SK-N-SH (cell line): ENCODE data around the gene ABHD16A. TPM values are rescaled to one million over a fixed set of nuclear protein-coding genes. Genes with fewer than 3 reads are reported as not detected.

ENCODE experiments used
- CTCF ChIA-PET: fragments of 300-600, 350-600 bp; formaldehyde crosslinking; extraction: SDS; loops from one replicate; lab custom pipeline; 2021; lab: Yijun Ruan, JAX
- POLR2A ChIA-PET: fragments of 350-600 bp; sonication (Branson Sonifier 250); formaldehyde crosslinking; extraction: SDS; loops from one replicate; lab custom pipeline; 2020; ENCODE audit warnings: antibody characterized with exemption, inconsistent platforms; lab: Yijun Ruan, JAX
- DNase-seq: peaks from one replicate; pipeline ENCODE4 v3.0.0; 2012
- H2AFZ ChIP-seq: fragments of 200-600 bp; sonication (generic); 2 replicates; pipeline ENCODE4 v1.8.1; 2016; ENCODE audit warnings: antibody characterized with exemption, mild to moderate bottlenecking, low read depth
- H3F3A ChIP-seq: fragments of 200-600 bp; sonication (generic); replicated peaks from 2 replicates; pipeline ENCODE3; 2016; ENCODE audit warnings: antibody characterized with exemption, mild to moderate bottlenecking; ENCODE audit not compliant: insufficient read depth
- H3K27ac ChIP-seq, 2 experiments: fragments of 200-500 bp in 1 of 2; fragments of 200-600 bp in 1 of 2; sonication (Bioruptor generic) in 1 of 2; sonication (generic), shearing (Covaris generic) in 1 of 2; 2 replicates each; pipeline versions ENCODE4 v1.5.1 to v1.6.1; 2014 to 2016; ENCODE audit warnings: low read depth in 2 of 2, inconsistent platforms in 1 of 2, low read length in 1 of 2, mild to moderate bottlenecking in 1 of 2, mixed read lengths in 1 of 2
- H3K27me3 ChIP-seq: fragments of 200-600 bp; sonication (generic), shearing (Covaris generic); 2 replicates; pipeline ENCODE4 v1.6.1; 2016; ENCODE audit warnings: mixed run types; ENCODE audit not compliant: insufficient read depth
- H3K36me3 ChIP-seq, 2 experiments: fragments of 200-500 bp in 1 of 2; fragments of 200-600 bp in 1 of 2; sonication (Bioruptor generic) in 1 of 2; sonication (generic) in 1 of 2; replicated peaks in 1 of 2; 2 replicates each; pipeline versions ENCODE3 to v1.5.1; 2014 to 2016; ENCODE audit warnings: low read length in 1 of 2, mild to moderate bottlenecking in 1 of 2; ENCODE audit not compliant: insufficient read depth in 2 of 2, control insufficient read depth in 1 of 2
- H3K4me1 ChIP-seq, 2 experiments: fragments of 200-500 bp in 1 of 2; fragments of 200-600 bp in 1 of 2; sonication (Bioruptor generic) in 1 of 2; sonication (generic), shearing (Covaris generic) in 1 of 2; 2 replicates each; pipeline versions ENCODE4 v1.5.1 to v1.6.1; 2014 to 2016; ENCODE audit warnings: low read depth in 1 of 2, low read length in 1 of 2, mixed run types in 1 of 2; ENCODE audit not compliant: insufficient read depth in 2 of 2, control insufficient read depth in 1 of 2
- H3K4me2 ChIP-seq: fragments of 200-600 bp; sonication (generic), shearing (Covaris generic); 2 replicates; pipeline ENCODE4 v1.6.1; 2017; ENCODE audit warnings: mixed run types
- H3K4me3 ChIP-seq, 2 experiments: fragments of 200-500 bp in 1 of 2; fragments of 200-600 bp in 1 of 2; sonication (Bioruptor generic) in 1 of 2; sonication (generic), shearing (Covaris generic) in 1 of 2; 2 replicates each; pipeline versions ENCODE4 v1.5.1 to v1.8.1; 2014 to 2016; ENCODE audit warnings: low read depth in 2 of 2, inconsistent platforms in 1 of 2, low read length in 1 of 2, mild to moderate bottlenecking in 1 of 2, mixed read lengths in 1 of 2, moderate library complexity in 1 of 2
- H3K79me2 ChIP-seq: fragments of 200-600 bp; sonication (generic); 2 replicates; pipeline ENCODE4 v1.8.1; 2017; ENCODE audit warnings: mild to moderate bottlenecking; ENCODE audit not compliant: insufficient read depth
- H3K9ac ChIP-seq: fragments of 200-600 bp; sonication (generic); 2 replicates; pipeline ENCODE4 v1.6.1; 2017; ENCODE audit warnings: mixed run types
- H3K9me2 ChIP-seq: fragments of 200-600 bp; sonication (generic); 2 replicates; pipeline ENCODE4 v1.6.1; 2017; ENCODE audit warnings: mixed run types
- H3K9me3 ChIP-seq: fragments of 200-600 bp; sonication (generic); 2 replicates; pipeline ENCODE4 v1.6.1; 2017; ENCODE audit warnings: mixed run types, mild to moderate bottlenecking, moderate library complexity
- H4K20me1 ChIP-seq: fragments of 200-600 bp; sonication (generic); 2 replicates; pipeline ENCODE4 v1.6.1; 2017; ENCODE audit warnings: mild to moderate bottlenecking, mixed run types; ENCODE audit not compliant: insufficient read depth
- CHD2 ChIP-seq: fragments of 150-350 bp; IDR thresholded peaks from 2 replicates; pipeline ENCODE4 v1.6.1; 2018; ENCODE audit warnings: low read length; ENCODE audit not compliant: partially characterized antibody
- CTCF ChIP-seq: fragments of 200-600 bp; sonication (generic); IDR thresholded peaks from 2 replicates; pipeline ENCODE4 v1.6.1; 2017; ENCODE audit warnings: antibody characterized with exemption, mild to moderate bottlenecking, moderate library complexity
- ELF1 ChIP-seq: IDR thresholded peaks from 2 replicates; pipeline ENCODE4 v1.4.0; 2012
- EP300 ChIP-seq, 2 experiments: IDR thresholded peaks; 2 replicates each; pipeline versions ENCODE4 v1.4.0 to v1.6.1; 2012; ENCODE audit warnings: borderline replicate concordance in 1 of 2, low read depth in 1 of 2, low read length in 1 of 2
- EZH2phosphoT487 ChIP-seq: fragments of 200-600 bp; sonication (generic); IDR thresholded peaks from 2 replicates; pipeline ENCODE4 v1.6.1; 2017; ENCODE audit warnings: low read depth, mixed run types, mild to moderate bottlenecking, antibody characterized with exemption, moderate library complexity, borderline replicate concordance
- FOXJ3 ChIP-seq: sonication (generic); formaldehyde crosslinking; IDR thresholded peaks from 2 replicates; pipeline ENCODE4 v1.5.1; 2020; ENCODE audit warnings: mild to moderate bottlenecking, missing genetic modification reagents
- GABPA ChIP-seq: IDR thresholded peaks from 2 replicates; pipeline ENCODE4 v1.4.0; 2012; ENCODE audit warnings: low read depth, mild to moderate bottlenecking
- IRF3 ChIP-seq: fragments of 150-350 bp; IDR thresholded peaks from 2 replicates; pipeline ENCODE4 v1.6.1; 2016; ENCODE audit warnings: mild to moderate bottlenecking, low read depth, low read length
- MXI1 ChIP-seq: IDR thresholded peaks from 2 replicates; pipeline ENCODE4 v1.6.1; 2012; ENCODE audit warnings: mild to moderate bottlenecking, low read depth, low read length, improper control_type of control experiment
- NRF1 ChIP-seq: IDR thresholded peaks from 2 replicates; pipeline ENCODE4 v1.6.1; 2012; ENCODE audit warnings: low read depth, mild to moderate bottlenecking, low read length
- POLR2AphosphoS5 ChIP-seq: IDR thresholded peaks from 2 replicates; pipeline ENCODE4 v1.6.1; 2012; ENCODE audit warnings: low read depth, low read length
- RCOR1 ChIP-seq: fragments of 150-350 bp; IDR thresholded peaks from 2 replicates; pipeline ENCODE4 v1.6.1; 2017; ENCODE audit warnings: antibody characterized with exemption, low read length
- RXRA ChIP-seq: IDR thresholded peaks from 2 replicates; pipeline ENCODE4 v1.4.0; 2012; ENCODE audit warnings: low read depth, mild to moderate bottlenecking, borderline replicate concordance
- SIN3A ChIP-seq: IDR thresholded peaks from 2 replicates; pipeline ENCODE4 v1.6.1; 2012; ENCODE audit warnings: low read depth, mild to moderate bottlenecking, low read length, moderate library complexity, borderline replicate concordance
- TAF1 ChIP-seq: IDR thresholded peaks from 2 replicates; pipeline ENCODE4 v1.6.1; 2012; ENCODE audit warnings: low read depth, mild to moderate bottlenecking, low read length, moderate library complexity, borderline replicate concordance
- TEAD4 ChIP-seq: IDR thresholded peaks from 2 replicates; pipeline ENCODE4 v1.4.0; 2012; ENCODE audit warnings: mild to moderate bottlenecking, borderline replicate concordance; ENCODE audit not compliant: insufficient read depth
- WGBS: methylation state at CpG from one replicate; pipeline ENCODE4 v1.1.6; 2017; ENCODE audit warnings: low lambda C conversion rate; 5-methylcytosine and 5-hydroxymethylcytosine counted together
- polyA plus RNA-seq, 3 experiments: library from polyadenylated mRNA; depleted of rRNA; stranded (reverse); fragments of >200 nt; gene quantifications; 2 replicates each; pipeline ENCODE4 v1.2.3, GENCODE V29; 2012
- TF ChIP-seq, protein P1 (sequence below): IDR thresholded peaks from 2 replicates; pipeline ENCODE4 v1.4.0; 2012; ENCODE audit warnings: low read depth, borderline replicate concordance
- TF ChIP-seq, protein P2 (sequence below): IDR thresholded peaks from 2 replicates; pipeline ENCODE4 v1.4.0; 2012; ENCODE audit warnings: low read depth
- TF ChIP-seq, protein P3 (sequence below): IDR thresholded peaks from 2 replicates; pipeline ENCODE4 v1.6.1; 2012; ENCODE audit warnings: mild to moderate bottlenecking, low read depth, low read length, moderate library complexity

Gene ABHD16A
- polyA plus RNA-seq (2012; rRNA removed), result 49.3 and 52.9 TPM in 2 replicates
- polyA plus RNA-seq (2012; cell fraction: cytosol; rRNA removed), result 23.6 and 32.2 TPM in 2 replicates
- polyA plus RNA-seq (2012; cell fraction: nucleus; rRNA removed), result 107 and 109 TPM in 2 replicates

GRCh38 chr6:31702819-31703716 lies at the start of gene ABHD16A:
Gene ABHD16A (minus strand): TSS chr6:31703324. CDS start chr6:31703281, 43 bp downstream.
- ChIA-PET CTCF (interaction anchor here (0.8 to 1.7 kb wide), 6 partner anchors 8 to 126 kb away, joined by 3 to 5 read pairs (median 4); no protein-coding TSS in a partner anchor), POLR2A (interaction anchor here (0.9 to 1.8 kb wide), 9 partner anchors 8 to 1085 kb away, joined by 3 to 7 read pairs (median 4); partner anchors contain the start of genes C6orf47, CLIC1, DDX39B and HSPA1B)
- Histone ChIP-seq H3F3A (peaks cover 12% of the 10 kb centered on the region), H3K27me3 (no peaks in the 10 kb centered on the region), H3K27ac (peak within 1 kb of the TSS; percentile 87 to 89), H3K4me3 (peak within 1 kb of the TSS; percentile 81 to 98), H3K36me3 (peaks cover 0 to 13% of the 10 kb centered on the region in 2 experiments), H2AFZ (peak within 1 kb of the TSS; percentile 96), H3K79me2 (peaks cover 36% of the 10 kb centered on the region), H3K4me2 (peak within 1 kb of the TSS; percentile 97), H4K20me1 (no peaks in the 10 kb centered on the region), H3K9me2 (no peaks in the 10 kb centered on the region), H3K4me1 (peaks cover 0 to 15% of the 10 kb centered on the region in 2 experiments; a peak in 2 of 4 replicates), H3K9ac (peak within 1 kb of the TSS; percentile 95), H3K9me3 (no peaks in the 10 kb centered on the region)
- DNase-seq, result peak; percentile 97
- WGBS, result 2% methylated on average over 43 of the region's 54 CpGs
- TF ChIP-seq TAF1, result peak; percentile 71
- TF ChIP-seq SIN3A, result peak; percentile 67; the same call in 1 of the 2 replicates
- TF ChIP-seq EP300 (IDR thresholded peaks at IDR 0.05; ENCODE audit: borderline replicate concordance in 1 of 2, low read depth in 1 of 2, low read length in 1 of 2), result peak in 1 of 2 experiments; percentile 28; a peak in 2 of 4 replicates
- TF ChIP-seq, protein P1, sequence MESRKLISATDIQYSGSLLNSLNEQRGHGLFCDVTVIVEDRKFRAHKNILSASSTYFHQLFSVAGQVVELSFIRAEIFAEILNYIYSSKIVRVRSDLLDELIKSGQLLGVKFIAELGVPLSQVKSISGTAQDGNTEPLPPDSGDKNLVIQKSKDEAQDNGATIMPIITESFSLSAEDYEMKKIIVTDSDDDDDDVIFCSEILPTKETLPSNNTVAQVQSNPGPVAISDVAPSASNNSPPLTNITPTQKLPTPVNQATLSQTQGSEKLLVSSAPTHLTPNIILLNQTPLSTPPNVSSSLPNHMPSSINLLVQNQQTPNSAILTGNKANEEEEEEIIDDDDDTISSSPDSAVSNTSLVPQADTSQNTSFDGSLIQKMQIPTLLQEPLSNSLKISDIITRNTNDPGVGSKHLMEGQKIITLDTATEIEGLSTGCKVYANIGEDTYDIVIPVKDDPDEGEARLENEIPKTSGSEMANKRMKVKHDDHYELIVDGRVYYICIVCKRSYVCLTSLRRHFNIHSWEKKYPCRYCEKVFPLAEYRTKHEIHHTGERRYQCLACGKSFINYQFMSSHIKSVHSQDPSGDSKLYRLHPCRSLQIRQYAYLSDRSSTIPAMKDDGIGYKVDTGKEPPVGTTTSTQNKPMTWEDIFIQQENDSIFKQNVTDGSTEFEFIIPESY, result 0 out of 2 replicates have a peak, but pooled peaks have one; percentile 41
- no peak for TF ChIP-seq EZH2phosphoT487
- TF ChIP-seq CHD2, result peak; percentile 76
- TF ChIP-seq TEAD4, result no peak
- TF ChIP-seq, protein P2, sequence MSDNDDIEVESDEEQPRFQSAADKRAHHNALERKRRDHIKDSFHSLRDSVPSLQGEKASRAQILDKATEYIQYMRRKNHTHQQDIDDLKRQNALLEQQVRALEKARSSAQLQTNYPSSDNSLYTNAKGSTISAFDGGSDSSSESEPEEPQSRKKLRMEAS, result 0 out of 2 replicates have a peak, but pooled peaks have one; percentile 51
- peak; percentile 58; the same call in 1 of the 2 replicates for TF ChIP-seq RCOR1
- TF ChIP-seq CTCF, result no peak
- no peak for TF ChIP-seq FOXJ3 (CRISPR knock-in tag)
- TF ChIP-seq GABPA, result peak; percentile 48; the same call in 1 of the 2 replicates
- peak; percentile 83 for TF ChIP-seq POLR2AphosphoS5
- TF ChIP-seq NRF1, result peak; percentile 3; the same call in 1 of the 2 replicates
- TF ChIP-seq MXI1, result peak; percentile 100
- peak; percentile 81 for TF ChIP-seq ELF1
- no peak for TF ChIP-seq IRF3
- TF ChIP-seq RXRA, result no peak
- TF ChIP-seq, protein P3, sequence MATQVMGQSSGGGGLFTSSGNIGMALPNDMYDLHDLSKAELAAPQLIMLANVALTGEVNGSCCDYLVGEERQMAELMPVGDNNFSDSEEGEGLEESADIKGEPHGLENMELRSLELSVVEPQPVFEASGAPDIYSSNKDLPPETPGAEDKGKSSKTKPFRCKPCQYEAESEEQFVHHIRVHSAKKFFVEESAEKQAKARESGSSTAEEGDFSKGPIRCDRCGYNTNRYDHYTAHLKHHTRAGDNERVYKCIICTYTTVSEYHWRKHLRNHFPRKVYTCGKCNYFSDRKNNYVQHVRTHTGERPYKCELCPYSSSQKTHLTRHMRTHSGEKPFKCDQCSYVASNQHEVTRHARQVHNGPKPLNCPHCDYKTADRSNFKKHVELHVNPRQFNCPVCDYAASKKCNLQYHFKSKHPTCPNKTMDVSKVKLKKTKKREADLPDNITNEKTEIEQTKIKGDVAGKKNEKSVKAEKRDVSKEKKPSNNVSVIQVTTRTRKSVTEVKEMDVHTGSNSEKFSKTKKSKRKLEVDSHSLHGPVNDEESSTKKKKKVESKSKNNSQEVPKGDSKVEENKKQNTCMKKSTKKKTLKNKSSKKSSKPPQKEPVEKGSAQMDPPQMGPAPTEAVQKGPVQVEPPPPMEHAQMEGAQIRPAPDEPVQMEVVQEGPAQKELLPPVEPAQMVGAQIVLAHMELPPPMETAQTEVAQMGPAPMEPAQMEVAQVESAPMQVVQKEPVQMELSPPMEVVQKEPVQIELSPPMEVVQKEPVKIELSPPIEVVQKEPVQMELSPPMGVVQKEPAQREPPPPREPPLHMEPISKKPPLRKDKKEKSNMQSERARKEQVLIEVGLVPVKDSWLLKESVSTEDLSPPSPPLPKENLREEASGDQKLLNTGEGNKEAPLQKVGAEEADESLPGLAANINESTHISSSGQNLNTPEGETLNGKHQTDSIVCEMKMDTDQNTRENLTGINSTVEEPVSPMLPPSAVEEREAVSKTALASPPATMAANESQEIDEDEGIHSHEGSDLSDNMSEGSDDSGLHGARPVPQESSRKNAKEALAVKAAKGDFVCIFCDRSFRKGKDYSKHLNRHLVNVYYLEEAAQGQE, result peak; percentile 57; the same call in 1 of the 2 replicates
